ENCODE results near the gene SPOCD1.

GRCh38 chr1:31757989-31758388, 57.8 kb downstream of the SPOCD1 start:
- no peak for TF ChIP-seq POLR2A (IDR thresholded peaks at IDR 0.05)
- no peak for TF ChIP-seq CTCF (IDR thresholded peaks at IDR 0.05)

Measured in heart left ventricle (tissue), 13 donors.